Keratinocyte (primary cell): ENCODE measurements around the gene GPRIN1. TPM values are rescaled to one million over a fixed set of nuclear protein-coding genes. Genes with fewer than 3 reads are reported as not detected.

Experiments used
- DNase-seq: peaks from one replicate; pipeline ENCODE4 v3.0.0-alpha.2; 2011; ENCODE audit warnings: low read depth, missing footprints, low spot score
- FAIRE-seq: peaks from 2 replicates; lab custom pipeline; 2011; peaks lifted over from hg19 to GRCh38; lab: Jason Lieb, UNC
- H2AFZ ChIP-seq: 2 replicates; pipeline ENCODE4 v1.6.0; 2012; ENCODE audit warnings: low read length, control low read depth, inconsistent platforms; ENCODE audit not compliant: control insufficient read depth
- H3K27ac ChIP-seq: 2 replicates; pipeline ENCODE4 v1.5.1; 2011; ENCODE audit warnings: low read length; ENCODE audit not compliant: control insufficient read depth, insufficient read depth
- H3K27me3 ChIP-seq: 3 replicates; pipeline ENCODE4 v1.6.0; 2011; ENCODE audit warnings: low read length; ENCODE audit not compliant: control insufficient read depth, insufficient read depth; ENCODE audit errors: extremely low read depth
- H3K36me3 ChIP-seq, 2 experiments: 2 replicates in 1 of 2; 3 replicates in 1 of 2; pipeline ENCODE4 v1.5.1; 2011; ENCODE audit warnings: low read length in 2 of 2, mild to moderate bottlenecking in 1 of 2; ENCODE audit not compliant: control insufficient read depth in 2 of 2, insufficient read depth in 2 of 2; ENCODE audit errors: extremely low read depth in 1 of 2
- H3K4me1 ChIP-seq: 3 replicates; pipeline ENCODE4 v1.5.1; 2011; ENCODE audit warnings: low read length; ENCODE audit not compliant: control insufficient read depth, insufficient read depth; ENCODE audit errors: extremely low read depth
- H3K4me2 ChIP-seq: 3 replicates; pipeline ENCODE4 v1.6.0; 2011; ENCODE audit warnings: low read depth, low read length; ENCODE audit not compliant: control insufficient read depth, insufficient read depth; ENCODE audit errors: extremely low read depth
- H3K4me3 ChIP-seq, 3 experiments: fragments of 200-600 bp in 1 of 3; sonication (generic) in 1 of 3; 2 replicates in 2 of 3; 3 replicates in 1 of 3; pipeline ENCODE4 v1.5.1; 2011 to 2016; ENCODE audit warnings: low read length in 3 of 3, mild to moderate bottlenecking in 3 of 3, control low read depth in 2 of 3, inconsistent platforms in 1 of 3, low read depth in 1 of 3, mixed read lengths in 1 of 3, mixed run types in 1 of 3, moderate library complexity in 1 of 3; ENCODE audit not compliant: control insufficient read depth in 2 of 3, insufficient read depth in 2 of 3; ENCODE audit errors: extremely low read depth in 1 of 3
- H3K79me2 ChIP-seq: 2 replicates; pipeline ENCODE4 v1.6.0; 2012; ENCODE audit warnings: low read length; ENCODE audit not compliant: control insufficient read depth, insufficient read depth
- H3K9ac ChIP-seq: 3 replicates; pipeline ENCODE4 v1.6.0; 2011; ENCODE audit warnings: low read length; ENCODE audit not compliant: control insufficient read depth, insufficient read depth; ENCODE audit errors: extremely low read depth
- H3K9me1 ChIP-seq: 3 replicates; pipeline ENCODE4 v1.6.0; 2011; ENCODE audit warnings: low read length; ENCODE audit not compliant: control insufficient read depth, insufficient read depth; ENCODE audit errors: extremely low read depth
- H3K9me3 ChIP-seq: 2 replicates; pipeline ENCODE4 v1.5.1; 2012; ENCODE audit warnings: low read depth, low read length; ENCODE audit not compliant: control insufficient read depth
- H4K20me1 ChIP-seq: 3 replicates; pipeline ENCODE4 v1.6.0; 2011; ENCODE audit warnings: low read length; ENCODE audit not compliant: control insufficient read depth, insufficient read depth; ENCODE audit errors: extremely low read depth
- CTCF ChIP-seq, 3 experiments: IDR thresholded peaks in 1 of 3; conservative IDR thresholded peaks in 1 of 3; optimal IDR thresholded peaks in 1 of 3; 2 replicates in 2 of 3; 3 replicates in 1 of 3; pipeline versions ENCODE3 to v1.5.1; 2011; ENCODE audit warnings: low read length in 3 of 3, mild to moderate bottlenecking in 3 of 3, moderate library complexity in 2 of 3, control low read depth in 1 of 3, inconsistent platforms in 1 of 3; ENCODE audit not compliant: insufficient read depth in 2 of 3; ENCODE audit errors: extremely low read depth in 1 of 3
- EZH2 ChIP-seq: IDR thresholded peaks from one replicate; pipeline ENCODE4 v1.6.1; 2012; ENCODE audit warnings: inconsistent platforms, mild to moderate bottlenecking, low read length, moderate library complexity
- dilution Hi-C: fragments of 300-500 bp; cut with MboI; formaldehyde crosslinking; loops from one replicate; pipeline ENCODE4 v1.7.0; 2020; ENCODE audit warnings: low sequenced_read_pairs; ENCODE audit not compliant: extremely low pct_ligation_motif_present
- polyA plus RNA-seq, 5 experiments: library from polyadenylated mRNA; depleted of rRNA in 3 of 5; stranded (reverse) in 3 of 5; stranded (forward) in 1 of 5; unstranded in 1 of 5; fragments of >200 nt; gene quantifications; 1 replicate in 1 of 5; 2 replicates in 3 of 5; 3 replicates in 1 of 5; pipeline versions ENCODE4 v1.2.1 to v1.2.3, GENCODE V29; 2011 to 2012; ENCODE audit warnings: missing spikeins in 2 of 5, low read depth in 1 of 5, low replicate concordance in 1 of 5

Gene GPRIN1
- polyA plus RNA-seq, 1 donor (not counting 4 experiments of a cell fraction or from before 2014, with no cell fraction given) = 4.0 TPM

- H2AFZ ChIP-seq = no peak overlapping the region
- no peak overlapping the region for H3K27ac ChIP-seq
- no peaks in the 10 kb centered on the region for H3K9me1 ChIP-seq
- peaks cover 4% of the 10 kb centered on the region for H4K20me1 ChIP-seq
- DNase-seq (no peak), FAIRE-seq (no peak)
- H3K4me3 ChIP-seq = no peak overlapping the region
- no peaks in the 10 kb centered on the region for H3K79me2 ChIP-seq
- H3K9me3 ChIP-seq = no peaks in the 10 kb centered on the region
- H3K36me3 ChIP-seq = no peaks in the 10 kb centered on the region
- dilution Hi-C loops = no loop called here
- no peak overlapping the region for H3K4me2 ChIP-seq
- H3K4me1 ChIP-seq = peaks cover 45% of the 10 kb centered on the region
- no peak for TF ChIP-seq EZH2
- no peak for TF ChIP-seq CTCF (optimal IDR thresholded peaks at IDR 0.05 in 1 of 3, IDR thresholded peaks at IDR 0.05 in 1 of 3, conservative IDR thresholded peaks at IDR 0.05 in 1 of 3; ENCODE audit: extremely low read depth in 1 of 3, insufficient read depth in 2 of 3, low read length in 3 of 3)
- no peak overlapping the region for H3K9ac ChIP-seq
- peaks cover 35% of the 10 kb centered on the region for H3K27me3 ChIP-seq
Observed at GRCh38 chr5:176629317-176629852, 19.4 kb upstream of the GPRIN1 start.

- FAIRE-seq (peak; percentile 56), DNase-seq (no peak)
- peaks cover 45% of the 10 kb centered on the region for H3K4me1 ChIP-seq
- no peak overlapping the region for H2AFZ ChIP-seq
- dilution Hi-C loops = no loop called here
- H3K9me3 ChIP-seq = no peaks in the 10 kb centered on the region
- TF ChIP-seq EZH2 (no peak), CTCF (optimal IDR thresholded peaks at IDR 0.05 in 1 of 3, IDR thresholded peaks at IDR 0.05 in 1 of 3, conservative IDR thresholded peaks at IDR 0.05 in 1 of 3; ENCODE audit: extremely low read depth in 1 of 3, insufficient read depth in 2 of 3, low read length in 3 of 3) (no peak)
- H3K4me3 ChIP-seq = no peak overlapping the region
- H3K79me2 ChIP-seq = no peaks in the 10 kb centered on the region
- peaks cover 4% of the 10 kb centered on the region for H4K20me1 ChIP-seq
- H3K9me1 ChIP-seq = no peaks in the 10 kb centered on the region
- no peak overlapping the region for H3K9ac ChIP-seq
- H3K36me3 ChIP-seq = no peaks in the 10 kb centered on the region
- no peak overlapping the region for H3K27ac ChIP-seq
- no peak overlapping the region for H3K4me2 ChIP-seq
- peaks cover 32% of the 10 kb centered on the region for H3K27me3 ChIP-seq
Observed at GRCh38 chr5:176628406-176629228, 18.7 kb upstream of the GPRIN1 start.
